Kidney (tissue), 14 donors: ENCODE results near the gene GAL3ST2. TPM values are rescaled to one million over a fixed set of nuclear protein-coding genes. Genes with fewer than 3 reads are reported as not detected.
A peak's percentile ranks its signal among the peaks of the same experiment; 100 is the strongest.

Source experiments
- DNase-seq, 5 donors: peaks; one replicate each; pipeline ENCODE4 v3.0.0-alpha.2; 2013 to 2020
- FAIRE-seq: peaks from 2 replicates; lab custom pipeline; 2012; peaks lifted over from hg19 to GRCh38; lab: Jason Lieb, UNC
- H3K27ac ChIP-seq, 2 donors: one replicate each; pipeline ENCODE4 v1.7.0; 2013; ENCODE audit warnings: low read depth in 2 of 2, low read length in 2 of 2, inconsistent platforms in 1 of 2
- H3K27me3 ChIP-seq: one replicate; pipeline ENCODE4 v1.7.1; 2013; ENCODE audit warnings: low read length, inconsistent platforms; ENCODE audit not compliant: control insufficient read depth, insufficient read depth
- H3K36me3 ChIP-seq, 3 donors: one replicate each; pipeline versions ENCODE4 v1.7.0 to v1.7.1; 2013; ENCODE audit warnings: low read length in 3 of 3, control low read depth in 1 of 3, inconsistent platforms in 1 of 3; ENCODE audit not compliant: insufficient read depth in 3 of 3, control insufficient read depth in 2 of 3
- H3K4me1 ChIP-seq, 3 donors: one replicate each; pipeline versions ENCODE4 v1.7.0 to v1.7.1; 2013; ENCODE audit warnings: low read length in 3 of 3, inconsistent platforms in 1 of 3, low read depth in 1 of 3; ENCODE audit not compliant: control insufficient read depth in 2 of 3, insufficient read depth in 2 of 3
- H3K4me3 ChIP-seq, 3 donors: one replicate each; pipeline versions ENCODE4 v1.7.0 to v1.8.1; 2013; ENCODE audit warnings: low read length in 3 of 3, control low read depth in 1 of 3, inconsistent platforms in 1 of 3
- H3K9ac ChIP-seq, 3 donors: one replicate each; pipeline versions ENCODE4 v1.7.0 to v1.7.1; 2013; ENCODE audit warnings: low read length in 3 of 3, control low read depth in 1 of 3, inconsistent platforms in 1 of 3
- H3K9me3 ChIP-seq, 3 donors: one replicate each; pipeline versions ENCODE4 v1.7.0 to v1.7.1; 2013; ENCODE audit warnings: low read length in 3 of 3, control low read depth in 1 of 3, inconsistent platforms in 1 of 3; ENCODE audit not compliant: control insufficient read depth in 2 of 3, insufficient read depth in 1 of 3
- CTCF ChIP-seq: IDR thresholded peaks from 3 replicates; pipeline ENCODE4 v1.5.1; 2012; ENCODE audit warnings: mild to moderate bottlenecking, moderate library complexity, borderline replicate concordance; ENCODE audit not compliant: insufficient read depth; ENCODE audit errors: extremely low read depth
- intact Hi-C: fragments of 100-400 bp; cut with DNase I; formaldehyde crosslinking; loops from one replicate; pipeline ENCODE4 v1.11.1; 2022
- polyA plus RNA-seq: library from polyadenylated mRNA; stranded (reverse); fragments of 350-450 nt; fragmentation: Illumina TruSeq; extraction: RNeasy Lipid Tissue Mini Kit (QIAGEN cat#74804); gene quantifications from one replicate; pipeline ENCODE4 v1.2.3, GENCODE V29; 2014; ENCODE audit warnings: low read depth, low replicate concordance; ENCODE audit not compliant: insufficient read depth
- total RNA-seq: library from RNA; stranded (reverse); fragmentation: NEBNext Ultra II Directional; extraction: Animal tissue kit (Norgen Biotek cat#: 25700); gene quantifications from one replicate; pipeline ENCODE4 v1.2.1, GENCODE V29; 2021
- donor health status: control.
- donor health status: control.
- donor health status: control.
- donor health status: control.
- donor health status: control.
- donor health status: DM: yes; HTN: yes; CAD: no.
- donor health status: Normal renal cell carcinoma (clear cell type).

GAL3ST2 gene
- total and polyA plus RNA-seq, 2 donors from 2014 or later: 0.19 to 0.39 TPM

GRCh38 chr2:241736111-241736510 lies 40.5 kb upstream of the GAL3ST2 start:
- H3K27me3 ChIP-seq: no peaks in the 10 kb centered on the region
- peak overlapping the region in 1 of 2 donors; percentile 95 for H3K27ac ChIP-seq
- peaks cover 0 to 5% (median 0%) of the 10 kb centered on the region in 3 donors for H3K4me1 ChIP-seq
- peak in 1 of 5 donors; percentile 25 for DNase-seq
- intact Hi-C loops: loop anchor here (10.0 kb wide), 1 partner anchor 139 kb away; no protein-coding TSS in a partner anchor
- peaks cover 0 to 2% (median 0%) of the 10 kb centered on the region in 3 donors for H3K36me3 ChIP-seq
- FAIRE-seq: no peak
- TF ChIP-seq CTCF: no peak
- no peak overlapping the region for H3K9ac ChIP-seq
- no peaks in the 10 kb centered on the region for H3K9me3 ChIP-seq
- peak overlapping the region in 1 of 3 donors; percentile 29 for H3K4me3 ChIP-seq

- no peak for TF ChIP-seq CTCF
- DNase-seq (no peak), FAIRE-seq (no peak)
- H3K27me3 ChIP-seq: no peaks in the 10 kb centered on the region
- no peak overlapping the region for H3K27ac ChIP-seq
- H3K4me1 ChIP-seq: peaks cover 0 to 5% (median 0%) of the 10 kb centered on the region in 3 donors
- H3K36me3 ChIP-seq: peaks cover 0 to 2% (median 0%) of the 10 kb centered on the region in 3 donors
- H3K9me3 ChIP-seq: no peaks in the 10 kb centered on the region
- intact Hi-C loops: loop anchor here (10.0 kb wide), 1 partner anchor 137 kb away; no protein-coding TSS in a partner anchor
- no peak overlapping the region for H3K4me3 ChIP-seq
- no peak overlapping the region for H3K9ac ChIP-seq
Measured at GRCh38 chr2:241738040-241738686, 38.5 kb upstream of the GAL3ST2 start.

- H3K36me3 ChIP-seq: peaks cover 0 to 5% (median 0%) of the 10 kb centered on the region in 3 donors
- no peaks in the 10 kb centered on the region for H3K9me3 ChIP-seq
- DNase-seq (no peak), FAIRE-seq (no peak)
- H3K4me1 ChIP-seq: peaks cover 0 to 2% (median 0%) of the 10 kb centered on the region in 3 donors
- no peak overlapping the region for H3K27ac ChIP-seq
- no peaks in the 10 kb centered on the region for H3K27me3 ChIP-seq
- no peak for TF ChIP-seq CTCF
- H3K9ac ChIP-seq: no peak overlapping the region
- H3K4me3 ChIP-seq: no peak overlapping the region
- intact Hi-C loops: loop anchor here (10.0 kb wide), 1 partner anchor 136 kb away; no protein-coding TSS in a partner anchor
Measured at GRCh38 chr2:241739177-241739576, 37.4 kb upstream of the GAL3ST2 start.
